H1 (cell line): Measurements from ENCODE around the gene SLC35F6. TPM values are rescaled to one million over a fixed set of nuclear protein-coding genes. Genes with fewer than 3 reads are reported as not detected.

Source experiments
- CTCF ChIA-PET: fragments of 300-600 bp; sonication (Branson Sonifier 250); formaldehyde crosslinking; loops from one replicate; lab custom pipeline; 2021; ENCODE audit not compliant: partially characterized antibody; lab: Charles Lee
- POLR2A ChIA-PET: fragments of 300-600 bp; sonication (Branson Sonifier 250); formaldehyde crosslinking; loops from one replicate; lab custom pipeline; 2021; ENCODE audit warnings: inconsistent platforms; ENCODE audit not compliant: partially characterized antibody; lab: Charles Lee
- DNase-seq, 2 experiments: peaks; one replicate each; pipeline versions ENCODE4 v3.0.0 to v3.0.0-alpha.2; 2010 to 2022; ENCODE audit warnings: low spot score in 2 of 2, low read depth in 1 of 2, mixed read lengths in 1 of 2
- FAIRE-seq: peaks from 2 replicates; lab custom pipeline; 2011; peaks lifted over from hg19 to GRCh38; lab: Jason Lieb, UNC
- H2AFZ ChIP-seq: 2 replicates; pipeline ENCODE4 v1.8.1; 2012; ENCODE audit warnings: low read length, inconsistent platforms
- H2AK5ac ChIP-seq: 2 replicates; pipeline ENCODE4 v1.6.1; 2013; ENCODE audit warnings: low read depth, low read length
- H2BK120ac ChIP-seq: replicated peaks from 2 replicates; pipeline ENCODE3; 2013; ENCODE audit warnings: low read depth, low read length, inconsistent platforms
- H2BK12ac ChIP-seq: 2 replicates; pipeline ENCODE4 v1.6.1; 2013; ENCODE audit warnings: low read depth, low read length
- H2BK15ac ChIP-seq: 2 replicates; pipeline ENCODE4 v1.6.1; 2013; ENCODE audit warnings: low read length
- H2BK20ac ChIP-seq: 2 replicates; pipeline ENCODE4 v1.6.1; 2013; ENCODE audit warnings: low read length
- H2BK5ac ChIP-seq: 2 replicates; pipeline ENCODE4 v1.6.1; 2013; ENCODE audit warnings: low read depth, low read length
- H3K14ac ChIP-seq: 2 replicates; pipeline ENCODE4 v1.6.1; 2013; ENCODE audit warnings: inconsistent platforms; ENCODE audit not compliant: insufficient read length
- H3K18ac ChIP-seq: 2 replicates; pipeline ENCODE4 v1.6.1; 2013; ENCODE audit warnings: low read length; ENCODE audit errors: extremely low read depth
- H3K23ac ChIP-seq: 2 replicates; pipeline ENCODE4 v1.6.1; 2013; ENCODE audit warnings: inconsistent platforms; ENCODE audit not compliant: insufficient read length
- H3K23me2 ChIP-seq: 2 replicates; pipeline ENCODE4 v1.6.1; 2013; ENCODE audit warnings: low read depth, low read length
- H3K27ac ChIP-seq: 2 replicates; pipeline ENCODE4 v1.6.1; 2011; ENCODE audit warnings: low read depth, low read length, inconsistent platforms
- H3K27me3 ChIP-seq, 4 experiments: replicated peaks in 1 of 4; 1 replicate in 1 of 4; 2 replicates in 3 of 4; pipeline versions ENCODE4 v1.6.1 to v1.8.1; 2011 to 2013; ENCODE audit warnings: low read length in 3 of 4, mild to moderate bottlenecking in 3 of 4, inconsistent platforms in 2 of 4, mixed read lengths in 2 of 4, moderate library complexity in 1 of 4; ENCODE audit not compliant: control insufficient read depth in 3 of 4, insufficient read depth in 3 of 4; ENCODE audit errors: extremely low read depth in 1 of 4
- H3K36me3 ChIP-seq, 4 experiments: 2 replicates each; pipeline versions ENCODE4 v1.6.1 to v1.8.1; 2011 to 2013; ENCODE audit warnings: mild to moderate bottlenecking in 4 of 4, low read length in 3 of 4, moderate library complexity in 2 of 4, control low read depth in 1 of 4, inconsistent platforms in 1 of 4; ENCODE audit not compliant: insufficient read depth in 4 of 4, control insufficient read depth in 2 of 4
- H3K4ac ChIP-seq: replicated peaks from 2 replicates; pipeline ENCODE3; 2013; ENCODE audit warnings: low read length, low read depth, mixed read lengths, inconsistent platforms; ENCODE audit not compliant: insufficient read length
- H3K4me1 ChIP-seq, 4 experiments: replicated peaks in 1 of 4; 1 replicate in 1 of 4; 2 replicates in 3 of 4; pipeline versions ENCODE4 v1.6.1 to v1.8.1; 2011 to 2013; ENCODE audit warnings: low read length in 3 of 4, inconsistent platforms in 2 of 4, mixed read lengths in 1 of 4; ENCODE audit not compliant: insufficient read depth in 4 of 4, control insufficient read depth in 3 of 4
- H3K4me2 ChIP-seq, 2 experiments: 2 replicates each; pipeline versions ENCODE4 v1.6.1 to v1.8.1; 2011 to 2013; ENCODE audit warnings: low read depth in 2 of 2, low read length in 2 of 2, control low read depth in 1 of 2, inconsistent platforms in 1 of 2, mild to moderate bottlenecking in 1 of 2; ENCODE audit not compliant: insufficient read depth in 1 of 2
- H3K4me3 ChIP-seq, 4 experiments: fragments of 200-600, 300-600 bp in 1 of 4; sonication (generic), shearing (Covaris generic), sonication (Bioruptor Twin) in 1 of 4; 2 replicates each; pipeline versions ENCODE4 v1.5.1 to v1.8.1; 2011 to 2016; ENCODE audit warnings: low read length in 4 of 4, low read depth in 3 of 4, control low read depth in 2 of 4, inconsistent platforms in 2 of 4, mild to moderate bottlenecking in 2 of 4, mixed read lengths in 1 of 4, moderate library complexity in 1 of 4; ENCODE audit not compliant: insufficient read depth in 2 of 4; ENCODE audit errors: extremely low read depth in 1 of 4
- H3K56ac ChIP-seq: replicated peaks from 2 replicates; pipeline ENCODE3; 2013; ENCODE audit warnings: low read depth, mild to moderate bottlenecking, mixed read lengths, low read length, inconsistent platforms; ENCODE audit not compliant: insufficient read length
- H3K79me1 ChIP-seq: 2 replicates; pipeline ENCODE4 v1.6.1; 2013; ENCODE audit warnings: low read depth, low read length, control low read depth
- H3K79me2 ChIP-seq, 2 experiments: 2 replicates each; pipeline versions ENCODE4 v1.6.1 to v1.8.1; 2012 to 2013; ENCODE audit warnings: low read length in 2 of 2, mild to moderate bottlenecking in 2 of 2, inconsistent platforms in 1 of 2; ENCODE audit not compliant: insufficient read depth in 2 of 2, control insufficient read depth in 1 of 2
- H3K9ac ChIP-seq, 4 experiments: replicated peaks in 1 of 4; 1 replicate in 1 of 4; 2 replicates in 3 of 4; pipeline versions ENCODE4 v1.6.1 to v1.8.1; 2011 to 2013; ENCODE audit warnings: low read depth in 3 of 4, low read length in 3 of 4, control low read depth in 2 of 4, mild to moderate bottlenecking in 2 of 4, moderate library complexity in 2 of 4, inconsistent platforms in 1 of 4; ENCODE audit errors: extremely low read depth in 1 of 4
- H3K9me3 ChIP-seq, 2 experiments: 2 replicates each; pipeline versions ENCODE4 v1.6.1 to v1.8.1; 2012 to 2013; ENCODE audit warnings: mild to moderate bottlenecking in 2 of 2, moderate library complexity in 2 of 2, control low read depth in 1 of 2, inconsistent platforms in 1 of 2, low read depth in 1 of 2, low read length in 1 of 2, mixed read lengths in 1 of 2; ENCODE audit not compliant: insufficient read depth in 2 of 2
- H4K20me1 ChIP-seq, 2 experiments: replicated peaks in 1 of 2; 2 replicates each; pipeline versions ENCODE3 to v1.8.1; 2011 to 2013; ENCODE audit warnings: inconsistent platforms in 2 of 2, low read length in 2 of 2, mild to moderate bottlenecking in 1 of 2; ENCODE audit not compliant: insufficient read depth in 2 of 2, control insufficient read depth in 1 of 2
- H4K5ac ChIP-seq: 2 replicates; pipeline ENCODE4 v1.6.1; 2013; ENCODE audit warnings: low read length, low read depth, mixed read lengths, inconsistent platforms; ENCODE audit not compliant: insufficient read length
- H4K8ac ChIP-seq: 2 replicates; pipeline ENCODE4 v1.8.0; 2013; ENCODE audit warnings: mild to moderate bottlenecking, moderate library complexity, low read length, inconsistent platforms; ENCODE audit not compliant: insufficient read depth; ENCODE audit errors: extremely low read depth
- H4K91ac ChIP-seq: replicated peaks from 2 replicates; pipeline ENCODE3; 2013; ENCODE audit warnings: low read length, mixed read lengths, inconsistent platforms; ENCODE audit not compliant: insufficient read length
- CBX8 ChIP-seq: fragments of 300-800, 300-1000 bp; sonication (generic); IDR thresholded peaks from 2 replicates; pipeline ENCODE4 v1.7.1; 2016; ENCODE audit warnings: low read depth, low read length, borderline replicate concordance
- HDAC2 ChIP-seq, 2 experiments: fragments of 300-600 bp in 1 of 2; sonication (generic) in 1 of 2; IDR thresholded peaks; 2 replicates each; pipeline ENCODE4 v1.6.1; 2011 to 2012; ENCODE audit warnings: low read depth in 2 of 2, low read length in 2 of 2, mild to moderate bottlenecking in 2 of 2, moderate library complexity in 2 of 2, borderline replicate concordance in 1 of 2, inconsistent platforms in 1 of 2
- MAX ChIP-seq: IDR thresholded peaks from 2 replicates; pipeline ENCODE4 v1.6.1; 2012; ENCODE audit warnings: inconsistent platforms
- SAP30 ChIP-seq: fragments of 300-600 bp; sonication (generic); IDR thresholded peaks from 2 replicates; pipeline ENCODE4 v1.7.1; 2012; ENCODE audit warnings: low read length, moderate library complexity, mild to moderate bottlenecking, inconsistent platforms; ENCODE audit not compliant: insufficient read depth, insufficient replicate concordance
- WGBS, 2 experiments: shearing (Covaris generic) in 1 of 2; methylation state at CpG; one replicate each; pipeline versions ENCODE4 v1.1.6 to v1.1.7; 2013 to 2015; ENCODE audit warnings: low lambda C conversion rate in 2 of 2, mixed read lengths in 2 of 2, inconsistent platforms in 1 of 2, low coverage in 1 of 2, missing lambda C conversion rate in 1 of 2; ENCODE audit not compliant: insufficient replicate concordance in 2 of 2, insufficient coverage in 1 of 2, insufficient read length in 1 of 2; ENCODE audit errors: extremely low coverage in 1 of 2, missing lambda C conversion rate in 1 of 2; 5-methylcytosine and 5-hydroxymethylcytosine counted together
- polyA plus RNA-seq, 7 experiments: library from polyadenylated mRNA; depleted of rRNA in 3 of 7; stranded (reverse) in 5 of 7; unstranded in 2 of 7; fragments of >200 nt in 5 of 7; fragments of 200-250 nt in 2 of 7; gene quantifications; 1 replicate in 5 of 7; 2 replicates in 1 of 7; 4 replicates in 1 of 7; pipeline versions ENCODE4 v1.2.1 to v1.2.3, GENCODE V29; 2011 to 2013; ENCODE audit warnings: missing spikeins in 2 of 7, mixed read lengths in 2 of 7
- total RNA-seq: library from RNA; stranded (reverse); fragmentation: NEBNext Ultra II Directional; extraction: Animal tissue kit (Norgen Biotek cat#: 25700); gene quantifications from 2 replicates; pipeline ENCODE4 v1.2.1, GENCODE V29; 2021

The SLC35F6 gene
- total and polyA plus RNA-seq, 2 of the 8 experiments (the other 6 are each of a cell fraction or from before 2014, with no cell fraction given): 11.2 to 13.5 TPM

- Histone ChIP-seq H3K36me3 (no peaks in the 10 kb centered on the region), H3K27ac (no peak overlapping the region), H4K5ac (no peak overlapping the region), H2BK5ac (no peak overlapping the region), H3K4me2 (no peak overlapping the region), H3K27me3 (no peaks in the 10 kb centered on the region), H3K4me3 (no peak overlapping the region), H2BK15ac (no peak overlapping the region), H4K8ac (no peak overlapping the region), H3K14ac (no peak overlapping the region), H2BK120ac (no peak overlapping the region), H2AFZ (no peak overlapping the region), H3K79me2 (no peaks in the 10 kb centered on the region), H3K23ac (no peak overlapping the region), H3K79me1 (no peaks in the 10 kb centered on the region), H3K4ac (no peak overlapping the region), H2AK5ac (no peak overlapping the region), H4K91ac (no peak overlapping the region), H2BK12ac (no peak overlapping the region), H4K20me1 (no peaks in the 10 kb centered on the region), H3K18ac (no peak overlapping the region), H3K9ac (no peak overlapping the region), H2BK20ac (no peak overlapping the region), H3K56ac (no peak overlapping the region), H3K23me2 (no peaks in the 10 kb centered on the region; the same call in 1 of the 2 replicates), H3K4me1 (no peaks in the 10 kb centered on the region), H3K9me3 (no peaks in the 10 kb centered on the region)
- POLR2A ChIA-PET: interaction anchor here (1.7 kb wide), 1 partner anchor 17 kb away, joined by 4 read pairs; no protein-coding TSS in a partner anchor
- no peak for FAIRE-seq
- CTCF ChIA-PET: interaction anchor here (0.9 to 14.9 kb wide), 5 partner anchors 7 to 159 kb away, joined by 3 to 367 read pairs (median 4); no protein-coding TSS in a partner anchor
- 85% methylated on average over 4 of the region's 4 CpGs; no CpG with 5 or more reads in 1 of the 2 experiments for WGBS, 2 experiments
- TF ChIP-seq HDAC2 (IDR thresholded peaks at IDR 0.05; ENCODE audit: borderline replicate concordance in 1 of 2, low read depth in 2 of 2, low read length in 2 of 2): no peak
- TF ChIP-seq SAP30: no peak
- no peak for TF ChIP-seq CBX8
- TF ChIP-seq MAX: no peak
- DNase-seq: no peak
Observed at GRCh38 chr2:26737221-26737620, 26.9 kb upstream of the SLC35F6 start.
